ENCODE results near the gene STK33. TPM values are rescaled to one million over a fixed set of nuclear protein-coding genes. Genes with fewer than 3 reads are reported as not detected.

STK33 gene
- polyA plus RNA-seq, 1 donor from 2014 or later = 13.9 TPM

- Histone ChIP-seq H3K9ac (ENCODE audit: low read length) (no peak overlapping the region), H3K27ac (ENCODE audit: low read length) (no peak overlapping the region), H3K9me2 (ENCODE audit: insufficient read depth, low read length) (no peaks in the 10 kb centered on the region)
Measured at GRCh38 chr11:8533332-8533731, 60.7 kb downstream of the STK33 start.

GRCh38 chr11:8532475-8532874 lies 61.6 kb downstream of the STK33 start:
- no peak overlapping the region for H3K9ac ChIP-seq (ENCODE audit: low read length)
- H3K9me2 ChIP-seq (ENCODE audit: insufficient read depth, low read length) = no peaks in the 10 kb centered on the region
- no peak for TF ChIP-seq EZH2 (IDR thresholded peaks at IDR 0.05; ENCODE audit: borderline replicate concordance, insufficient read depth, low read length, poor library complexity, severe bottlenecking)
- TF ChIP-seq RAD21 (conservative IDR thresholded peaks at IDR 0.05) = no peak
- no peaks in the 10 kb centered on the region for H3K79me2 ChIP-seq (replicated peaks; ENCODE audit: insufficient read depth, low read length)
- no peaks in the 10 kb centered on the region for H4K20me1 ChIP-seq (ENCODE audit: insufficient read depth)
- H3K27ac ChIP-seq (ENCODE audit: low read length) = no peak overlapping the region
- no peaks in the 10 kb centered on the region for H3K9me3 ChIP-seq (ENCODE audit: low read length)
- H3F3A ChIP-seq (ENCODE audit: insufficient read depth, low read length, poor library complexity, severe bottlenecking) = no peaks in the 10 kb centered on the region
- H3K4me3 ChIP-seq (ENCODE audit: low read length) = no peak overlapping the region
- H2AFZ ChIP-seq (ENCODE audit: low read depth, low read length) = no peak overlapping the region
- no peaks in the 10 kb centered on the region for H3K27me3 ChIP-seq (ENCODE audit: insufficient read depth, low read depth, low read length)
- no peak overlapping the region for H3K4me2 ChIP-seq (ENCODE audit: low read length)
- H3K36me3 ChIP-seq (ENCODE audit: insufficient read depth, low read length) = no peaks in the 10 kb centered on the region

More at GRCh38 chr11:8533332-8533731, 60.7 kb downstream of the STK33 start:
- no peaks in the 10 kb centered on the region for H3K27me3 ChIP-seq (ENCODE audit: insufficient read depth, low read depth, low read length)
- H3K79me2 ChIP-seq (replicated peaks; ENCODE audit: insufficient read depth, low read length) = no peaks in the 10 kb centered on the region
- H3K4me3 ChIP-seq (ENCODE audit: low read length) = no peak overlapping the region
- no peaks in the 10 kb centered on the region for H3K9me3 ChIP-seq (ENCODE audit: low read length)
- H2AFZ ChIP-seq (ENCODE audit: low read depth, low read length) = no peak overlapping the region
- H3K4me2 ChIP-seq (ENCODE audit: low read length) = no peak overlapping the region
- H3K36me3 ChIP-seq (ENCODE audit: insufficient read depth, low read length) = no peaks in the 10 kb centered on the region
- H4K20me1 ChIP-seq (ENCODE audit: insufficient read depth) = no peaks in the 10 kb centered on the region
- TF ChIP-seq POLR2AphosphoS5 (IDR thresholded peaks at IDR 0.05) (no peak), SMC3 (conservative IDR thresholded peaks at IDR 0.05; ENCODE audit: poor library complexity) (no peak), RAD21 (conservative IDR thresholded peaks at IDR 0.05) (no peak), TAF1 (IDR thresholded peaks at IDR 0.05; ENCODE audit: low read depth) (no peak), EP300 (conservative IDR thresholded peaks at IDR 0.05; ENCODE audit: poor library complexity, severe bottlenecking) (no peak), CTCF (IDR thresholded peaks at IDR 0.05; ENCODE audit: poor library complexity, severe bottlenecking) (no peak), EZH2 (IDR thresholded peaks at IDR 0.05; ENCODE audit: borderline replicate concordance, insufficient read depth, low read length, poor library complexity, severe bottlenecking) (no peak)
- H3F3A ChIP-seq (ENCODE audit: insufficient read depth, low read length, poor library complexity, severe bottlenecking) = no peaks in the 10 kb centered on the region

DNA sequence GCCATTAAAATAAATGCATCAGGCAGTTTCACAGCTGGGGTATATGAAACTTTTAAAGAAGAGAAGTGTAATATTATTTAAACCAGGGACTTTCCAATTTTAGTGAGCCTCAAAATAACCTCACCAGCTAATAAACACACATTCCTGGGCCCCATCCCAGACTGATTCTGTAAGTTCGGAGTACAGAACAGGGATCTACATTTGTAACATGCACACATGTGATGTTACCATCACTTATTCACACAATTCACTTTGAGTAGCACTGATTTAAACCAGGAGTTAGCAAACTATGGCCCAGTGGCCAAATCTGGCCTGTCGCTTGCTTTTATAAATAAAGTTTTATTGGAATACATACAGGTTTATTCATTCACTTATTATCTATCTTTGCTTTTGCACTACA lies 62.0 kb downstream of the STK33 start:
- H3K9me2 ChIP-seq (ENCODE audit: insufficient read depth, low read length) = no peaks in the 10 kb centered on the region
- no peaks in the 10 kb centered on the region for H3K27me3 ChIP-seq (ENCODE audit: insufficient read depth, low read depth, low read length)
- no peaks in the 10 kb centered on the region for H3F3A ChIP-seq (ENCODE audit: insufficient read depth, low read length, poor library complexity, severe bottlenecking)
- no peak overlapping the region for H3K4me2 ChIP-seq (ENCODE audit: low read length)
- H2AFZ ChIP-seq (ENCODE audit: low read depth, low read length) = no peak overlapping the region
- H3K4me3 ChIP-seq (ENCODE audit: low read length) = no peak overlapping the region
- no peak for TF ChIP-seq RAD21 (conservative IDR thresholded peaks at IDR 0.05)
- no peak overlapping the region for H3K27ac ChIP-seq (ENCODE audit: low read length)
- H4K20me1 ChIP-seq (ENCODE audit: insufficient read depth) = no peaks in the 10 kb centered on the region
- no peaks in the 10 kb centered on the region for H3K9me3 ChIP-seq (ENCODE audit: low read length)
- no peaks in the 10 kb centered on the region for H3K36me3 ChIP-seq (ENCODE audit: insufficient read depth, low read length)
- no peaks in the 10 kb centered on the region for H3K79me2 ChIP-seq (replicated peaks; ENCODE audit: insufficient read depth, low read length)
- no peak overlapping the region for H3K9ac ChIP-seq (ENCODE audit: low read length)

DNA sequence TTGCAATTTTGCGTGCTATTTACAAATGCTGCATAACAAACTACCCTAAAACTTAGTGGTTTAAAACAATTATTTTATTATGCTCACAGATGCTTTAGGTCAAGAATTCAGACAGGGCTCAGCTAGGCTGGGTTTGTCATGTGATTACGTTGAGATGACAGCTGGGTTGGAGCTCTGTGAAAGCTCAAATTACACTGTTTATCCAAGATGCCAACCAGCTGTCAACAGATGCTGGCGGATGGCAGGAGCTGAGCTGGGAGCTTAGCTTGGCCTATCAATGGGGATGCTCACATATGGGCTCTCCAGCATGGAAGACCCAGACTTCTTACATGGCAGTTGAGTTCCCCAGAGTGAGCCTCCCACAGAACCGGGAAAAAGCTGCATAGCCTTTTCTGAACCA lies 62.7 kb downstream of the STK33 start:
- no peak overlapping the region for H3K9ac ChIP-seq (ENCODE audit: low read length)
- no peak overlapping the region for H2AFZ ChIP-seq (ENCODE audit: low read depth, low read length)
- H3K4me2 ChIP-seq (ENCODE audit: low read length) = no peak overlapping the region
- no peaks in the 10 kb centered on the region for H3K27me3 ChIP-seq (ENCODE audit: insufficient read depth, low read depth, low read length)
- no peaks in the 10 kb centered on the region for H3K9me2 ChIP-seq (ENCODE audit: insufficient read depth, low read length)
- no peaks in the 10 kb centered on the region for H3K9me3 ChIP-seq (ENCODE audit: low read length)
- TF ChIP-seq POLR2AphosphoS5 (IDR thresholded peaks at IDR 0.05) = peak; percentile 85
- TF ChIP-seq SMC3 (conservative IDR thresholded peaks at IDR 0.05; ENCODE audit: poor library complexity) = no peak
- no peak for TF ChIP-seq TAF1 (IDR thresholded peaks at IDR 0.05; ENCODE audit: low read depth)
- TF ChIP-seq CTCF (IDR thresholded peaks at IDR 0.05; ENCODE audit: poor library complexity, severe bottlenecking) = no peak
- peak; percentile 90 for TF ChIP-seq EP300 (conservative IDR thresholded peaks at IDR 0.05; ENCODE audit: poor library complexity, severe bottlenecking)
- TF ChIP-seq REST (IDR thresholded peaks at IDR 0.05; ENCODE audit: borderline replicate concordance) = no peak
- no peak for TF ChIP-seq MXI1 (conservative IDR thresholded peaks at IDR 0.05; ENCODE audit: poor library complexity, severe bottlenecking)
- no peak for TF ChIP-seq EZH2 (IDR thresholded peaks at IDR 0.05; ENCODE audit: borderline replicate concordance, insufficient read depth, low read length, poor library complexity, severe bottlenecking)
- TF ChIP-seq RAD21 (conservative IDR thresholded peaks at IDR 0.05) = no peak
- no peak overlapping the region for H3K4me3 ChIP-seq (ENCODE audit: low read length)
- H3K79me2 ChIP-seq (replicated peaks; ENCODE audit: insufficient read depth, low read length) = no peaks in the 10 kb centered on the region
- no peaks in the 10 kb centered on the region for H4K20me1 ChIP-seq (ENCODE audit: insufficient read depth)
- H3K36me3 ChIP-seq (ENCODE audit: insufficient read depth, low read length) = no peaks in the 10 kb centered on the region
- H3F3A ChIP-seq (ENCODE audit: insufficient read depth, low read length, poor library complexity, severe bottlenecking) = no peaks in the 10 kb centered on the region
- no peak overlapping the region for H3K27ac ChIP-seq (ENCODE audit: low read length)

Data from neural cell (in vitro differentiated cells).